CD8-positive, alpha-beta memory T cell (primary cell): Measurements from ENCODE around the gene PHLDB3. TPM values are rescaled to one million over a fixed set of nuclear protein-coding genes. Genes with fewer than 3 reads are reported as not detected.
A peak's percentile ranks its signal among the peaks of the same experiment; 100 is the strongest.
"Not testable (repeated sequence)": the region's sequence is repeated elsewhere in the genome, so short reads cannot be mapped to it uniquely, and the experiment has no call there.

Experiments used
- CTCF ChIA-PET: fragments of 350-600 bp; sonication (Branson Sonifier 250); formaldehyde crosslinking; loops from one replicate; lab custom pipeline; 2021; ENCODE audit warnings: antibody characterized with exemption; lab: Charles Lee
- POLR2A ChIA-PET: fragments of 350-600 bp; sonication (Branson Sonifier 250); formaldehyde crosslinking; loops from one replicate; lab custom pipeline; 2021; ENCODE audit warnings: antibody characterized with exemption; lab: Charles Lee
- DNase-seq, 5 donors: peaks; one replicate each; pipeline versions ENCODE4 v3.0.0 to v3.0.0-alpha.2; 2020 to 2022; ENCODE audit warnings: mixed read lengths in 1 of 5
- H3K27ac ChIP-seq: one replicate; pipeline ENCODE4 v1.7.0; 2013; ENCODE audit warnings: low read depth, mild to moderate bottlenecking, low read length, moderate library complexity
- H3K27me3 ChIP-seq: 2 replicates; pipeline ENCODE4 v1.7.0; 2013; ENCODE audit warnings: low read length, mild to moderate bottlenecking; ENCODE audit not compliant: insufficient read depth, poor library complexity, severe bottlenecking
- H3K36me3 ChIP-seq: 2 replicates; pipeline ENCODE4 v1.7.0; 2013; ENCODE audit warnings: mild to moderate bottlenecking, low read length, moderate library complexity; ENCODE audit not compliant: insufficient read depth
- H3K4me1 ChIP-seq: 2 replicates; pipeline ENCODE4 v1.7.0; 2013; ENCODE audit warnings: mild to moderate bottlenecking, low read length, moderate library complexity; ENCODE audit not compliant: insufficient read depth
- H3K4me3 ChIP-seq: 2 replicates; pipeline ENCODE4 v1.7.0; 2013; ENCODE audit warnings: mild to moderate bottlenecking, low read length
- H3K9me3 ChIP-seq: 2 replicates; pipeline ENCODE4 v1.7.0; 2013; ENCODE audit warnings: mild to moderate bottlenecking, low read length
- H3K27ac Mint-ChIP-seq, 8 donors: one replicate each; pipeline ENCODE4 v1.8.0; 2020 to 2021; ENCODE audit warnings: mixed read lengths in 8 of 8, mild to moderate bottlenecking in 6 of 8, inconsistent platforms in 3 of 8, moderate library complexity in 3 of 8
- H3K27me3 Mint-ChIP-seq, 2 donors: one replicate each; pipeline ENCODE4 v1.8.0; 2020 to 2021; ENCODE audit warnings: mixed read lengths in 2 of 2, mild to moderate bottlenecking in 1 of 2, moderate library complexity in 1 of 2
- H3K36me3 Mint-ChIP-seq, 3 donors: one replicate each; pipeline ENCODE4 v1.8.0; 2020 to 2021; ENCODE audit warnings: mixed read lengths in 3 of 3, inconsistent platforms in 1 of 3, mild to moderate bottlenecking in 1 of 3
- H3K4me1 Mint-ChIP-seq, 3 donors: one replicate each; pipeline ENCODE4 v1.8.0; 2020 to 2021; ENCODE audit warnings: mixed read lengths in 3 of 3, inconsistent platforms in 1 of 3, mild to moderate bottlenecking in 1 of 3
- H3K4me3 Mint-ChIP-seq, 7 donors: one replicate each; pipeline ENCODE4 v1.8.0; 2020 to 2021; ENCODE audit warnings: mixed read lengths in 7 of 7, mild to moderate bottlenecking in 6 of 7, moderate library complexity in 4 of 7, inconsistent platforms in 2 of 7
- H3K9me3 Mint-ChIP-seq, 5 donors: one replicate each; pipeline ENCODE4 v1.8.0; 2020 to 2022; ENCODE audit warnings: mixed read lengths in 5 of 5, mild to moderate bottlenecking in 3 of 5, moderate library complexity in 2 of 5, inconsistent platforms in 1 of 5
- polyA plus RNA-seq: library from polyadenylated mRNA; unstranded; fragments of 300-500 nt; fragmentation: Illumina TruSeq; gene quantifications from one replicate; pipeline ENCODE4 v1.2.3, GENCODE V29; 2021
- total RNA-seq, 2 experiments: library from RNA; stranded (reverse); gene quantifications; one replicate each; pipeline ENCODE4 v1.2.3, GENCODE V29; 2021

Gene PHLDB3
- total RNA-seq, result 10 to 100 TPM; 13.5 to 15.4 TPM
- 8.1 TPM for polyA plus RNA-seq

DNA sequence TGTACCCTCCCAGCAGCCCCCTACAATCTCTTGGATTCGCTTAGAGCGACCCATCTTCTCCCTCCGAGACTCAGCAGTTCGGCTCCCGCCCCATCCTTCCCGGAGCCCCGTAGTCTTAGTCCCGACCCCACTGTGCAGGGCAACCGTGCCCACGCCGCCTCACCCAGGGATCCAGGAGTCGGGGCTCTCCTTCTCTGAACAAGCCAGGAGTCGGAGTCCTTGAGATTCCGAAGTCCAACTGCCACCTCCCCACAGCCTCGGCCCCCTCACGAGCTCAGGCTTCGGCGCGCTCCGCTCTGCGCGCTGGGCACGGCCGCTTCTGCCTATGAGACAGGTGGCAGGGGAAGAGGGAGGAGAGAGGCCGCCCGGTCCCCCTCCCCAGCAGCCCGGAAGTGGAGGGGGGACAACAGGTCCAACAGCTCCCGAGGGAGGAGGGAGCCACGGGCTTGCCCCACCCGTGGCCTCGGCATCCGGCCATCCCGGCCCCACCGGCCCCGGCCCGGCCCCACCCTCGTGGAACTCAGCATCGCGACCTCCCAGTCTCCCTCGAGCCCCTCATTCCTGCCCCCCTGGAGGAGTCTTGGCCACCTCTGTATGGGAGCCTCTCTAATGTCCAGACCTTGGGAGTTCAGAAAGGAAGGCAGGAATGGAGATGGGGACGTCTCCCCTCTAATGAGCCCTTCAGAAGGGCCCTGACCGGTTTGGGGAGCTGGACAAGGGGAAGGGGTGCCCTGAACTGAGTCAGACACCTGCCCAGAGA is at the start of gene PHLDB3:
TSS of gene PHLDB3 (minus strand) at position 321 of the 760 bp plus-strand sequence. CDS start 628 bp downstream, outside the sequence.
- H3K4me1 ChIP-seq, result peaks cover 17% of the 10 kb centered on the region
- H3K9me3 ChIP-seq, result no peaks in the 10 kb centered on the region
- Mint-ChIP-seq H3K4me1 (peaks cover 23 to 40% (median 32%) of the 10 kb centered on the region in 3 donors), H3K27me3 (no peaks in the 10 kb centered on the region), H3K36me3 (peaks cover 0 to 35% (median 10%) of the 10 kb centered on the region in 3 donors), H3K4me3 (peak within 1 kb of the TSS; percentile 89 to 95 (median 93)), H3K27ac (peak within 1 kb of the TSS; percentile 88 to 100 (median 96)), H3K9me3 (no peaks in the 10 kb centered on the region)
- CTCF ChIA-PET, result interaction anchor here (0.7 to 2.7 kb wide), 10 partner anchors 15 to 90 kb away, joined by 3 to 14 read pairs (median 4); partner anchors contain the start of gene ZNF575
- peak within 1 kb of the TSS; percentile 96 for H3K4me3 ChIP-seq
- DNase-seq, result peak in 2 of 5 donors; percentile 30 to 71
- H3K36me3 ChIP-seq, result peaks cover 9% of the 10 kb centered on the region
- POLR2A ChIA-PET, result interaction anchor here (0.5 to 2.4 kb wide), 7 partner anchors 13 to 164 kb away, joined by 3 to 35 read pairs (median 4); partner anchors contain the start of gene ZNF575
- H3K27ac ChIP-seq, result peak within 1 kb of the TSS; percentile 87
- no peaks in the 10 kb centered on the region for H3K27me3 ChIP-seq

DNA sequence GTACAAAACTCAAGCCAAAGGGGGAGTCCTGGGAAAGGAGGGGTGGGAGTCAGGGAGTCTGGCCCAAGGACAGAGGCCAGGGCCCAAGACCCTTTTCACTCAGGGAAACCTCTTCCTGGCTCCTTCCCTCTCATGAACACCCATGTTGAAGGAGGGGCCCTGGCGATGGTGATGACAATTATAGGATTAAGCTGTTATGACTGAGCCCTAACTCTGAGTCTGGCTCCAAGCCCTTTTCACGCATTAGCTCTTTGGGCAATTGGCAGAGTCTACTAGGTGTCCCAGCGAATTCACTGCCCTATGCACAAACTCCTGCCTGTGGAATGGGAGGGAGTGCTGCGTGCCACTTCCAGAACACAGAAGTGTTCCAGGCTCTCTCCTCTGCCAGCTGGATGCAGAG is 49.1 kb upstream of the PHLDB3 start:
- Histone ChIP-seq H3K9me3 (no peaks in the 10 kb centered on the region), H3K27me3 (no peaks in the 10 kb centered on the region), H3K4me1 (peaks cover 9% of the 10 kb centered on the region), H3K36me3 (peaks cover 43% of the 10 kb centered on the region), H3K4me3 (no peak overlapping the region), H3K27ac (no peak overlapping the region)
- H3K27ac Mint-ChIP-seq, result peak overlapping the region in 2 of 8 donors; percentile 29 to 72
- H3K9me3 Mint-ChIP-seq, result no peaks in the 10 kb centered on the region
- ChIA-PET POLR2A (interaction anchor here (0.6 kb wide), 1 partner anchor 109 kb away, joined by 3 read pairs; no protein-coding TSS in a partner anchor), CTCF (interaction anchor here (1.2 to 6.9 kb wide), 5 partner anchors 10 to 42 kb away, joined by 4 to 124 read pairs (median 22); partner anchors contain the start of genes IRGQ, ZNF575 and ZNF576)
- H3K4me1 Mint-ChIP-seq, result peaks cover 14 to 16% (median 14%) of the 10 kb centered on the region in 3 donors
- no peak overlapping the region for H3K4me3 Mint-ChIP-seq
- H3K27me3 Mint-ChIP-seq, result no peaks in the 10 kb centered on the region
- DNase-seq, result no peak
- peaks cover 5 to 69% (median 12%) of the 10 kb centered on the region in 3 donors for H3K36me3 Mint-ChIP-seq

DNA sequence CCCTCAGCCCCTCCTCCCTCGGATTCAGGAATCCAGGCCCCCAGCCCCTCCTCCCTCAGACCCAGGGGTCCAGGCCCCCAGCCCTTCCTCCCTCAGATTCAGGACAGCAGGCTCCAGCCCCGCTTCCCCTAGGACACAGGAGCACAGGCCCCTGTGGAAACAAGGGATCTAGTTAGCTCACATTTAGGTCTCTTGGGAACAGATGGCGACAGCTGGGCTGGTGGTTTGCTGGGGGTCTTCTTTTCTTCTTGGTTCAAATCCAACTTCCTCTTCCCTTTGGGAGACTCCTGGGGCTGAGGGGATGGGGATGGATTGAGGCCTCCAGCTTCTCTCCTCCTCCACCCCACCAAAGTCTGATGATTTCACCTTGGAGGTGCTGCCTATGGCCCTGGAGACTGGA is 48.1 kb upstream of the PHLDB3 start:
- CTCF ChIA-PET, result interaction anchor here (4.8 to 6.9 kb wide), 2 partner anchors 18 to 43 kb away, joined by 36 to 124 read pairs; partner anchors contain the start of genes IRGQ, ZNF575 and ZNF576
- DNase-seq, result no peak
- Mint-ChIP-seq H3K36me3 (peaks cover 5 to 66% (median 11%) of the 10 kb centered on the region in 3 donors), H3K27me3 (no peaks in the 10 kb centered on the region), H3K4me3 (no peak overlapping the region), H3K9me3 (no peaks in the 10 kb centered on the region), H3K4me1 (peaks cover 14 to 16% (median 14%) of the 10 kb centered on the region in 3 donors), H3K27ac (peak overlapping the region in 1 of 8 donors; percentile 76)
- no peak overlapping the region for H3K4me3 ChIP-seq
- H3K27me3 ChIP-seq, result no peaks in the 10 kb centered on the region
- peaks cover 9% of the 10 kb centered on the region for H3K4me1 ChIP-seq
- peaks cover 38% of the 10 kb centered on the region for H3K36me3 ChIP-seq
- no peaks in the 10 kb centered on the region for H3K9me3 ChIP-seq
- H3K27ac ChIP-seq, result no peak overlapping the region
- POLR2A ChIA-PET, result no interaction called here

DNA sequence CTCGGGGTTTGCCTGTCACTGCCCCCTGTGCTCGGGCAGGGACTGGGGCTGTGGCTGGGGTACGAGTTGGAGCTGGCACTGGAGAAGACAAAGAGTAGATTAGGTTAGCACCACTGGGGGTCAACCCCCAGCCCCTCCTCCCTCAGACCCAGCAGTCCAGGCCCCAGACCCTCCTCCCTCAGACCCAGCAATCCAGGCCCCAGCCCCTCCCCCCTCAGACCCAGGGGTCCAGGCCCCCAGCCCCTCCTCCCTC is 47.6 kb upstream of the PHLDB3 start:
- H3K4me1 Mint-ChIP-seq, result peaks cover 14 to 16% (median 14%) of the 10 kb centered on the region in 3 donors
- no peak overlapping the region for H3K4me3 Mint-ChIP-seq
- H3K4me1 ChIP-seq, result peaks cover 9% of the 10 kb centered on the region
- no peak overlapping the region for H3K27ac ChIP-seq
- H3K4me3 ChIP-seq, result no peak overlapping the region
- H3K36me3 Mint-ChIP-seq, result peaks cover 5 to 63% (median 8%) of the 10 kb centered on the region in 3 donors
- no peak overlapping the region for H3K27ac Mint-ChIP-seq
- peaks cover 34% of the 10 kb centered on the region for H3K36me3 ChIP-seq
- no peaks in the 10 kb centered on the region for H3K9me3 ChIP-seq
- ChIA-PET POLR2A (no interaction called here), CTCF (interaction anchor here (4.8 to 6.9 kb wide), 2 partner anchors 18 to 43 kb away, joined by 36 to 124 read pairs; partner anchors contain the start of genes IRGQ, ZNF575 and ZNF576)
- H3K27me3 ChIP-seq, result no peaks in the 10 kb centered on the region
- DNase-seq, result no peak
- H3K9me3 Mint-ChIP-seq, result no peaks in the 10 kb centered on the region
- H3K27me3 Mint-ChIP-seq, result no peaks in the 10 kb centered on the region

DNA sequence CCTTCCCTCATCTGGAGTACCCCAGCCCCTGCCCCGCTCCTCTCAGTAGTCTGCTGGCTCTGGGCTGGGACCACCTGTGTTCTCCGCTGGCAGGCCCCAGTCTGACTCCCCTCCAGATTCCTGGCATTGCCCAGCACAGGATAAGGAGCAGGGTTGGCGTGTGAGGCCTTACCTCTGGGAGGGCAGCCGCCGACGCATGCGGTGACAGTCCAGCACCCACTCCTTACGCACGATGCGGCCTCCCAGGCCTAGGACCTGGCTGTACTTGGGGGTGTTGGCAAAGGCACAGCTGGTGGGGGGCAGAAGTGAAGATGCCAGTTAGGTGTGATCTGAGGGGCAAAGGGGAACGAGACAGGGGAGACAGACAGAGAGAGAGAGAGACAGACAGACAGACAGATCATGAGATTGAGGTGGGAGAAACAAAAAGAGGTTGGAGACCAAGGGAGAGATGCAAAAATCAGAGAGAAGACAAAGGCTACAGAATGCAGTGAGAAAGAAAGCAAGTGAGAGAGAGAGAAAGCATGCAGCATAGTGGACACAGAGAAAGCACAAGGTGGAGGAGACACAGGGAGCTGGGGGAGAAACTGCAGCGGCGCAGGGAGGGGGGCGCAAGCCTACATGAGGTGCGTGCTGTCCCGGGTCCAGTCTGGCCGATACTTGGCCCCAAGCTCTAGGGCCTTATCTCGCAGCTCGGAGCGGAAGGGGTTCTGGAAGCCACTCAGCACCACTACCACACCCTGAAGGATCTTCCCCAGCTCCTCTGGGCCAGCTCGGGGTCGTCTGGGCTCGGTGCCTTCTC is 47.1 kb upstream of the PHLDB3 start:
- Mint-ChIP-seq H3K36me3 (peaks cover 5 to 63% (median 8%) of the 10 kb centered on the region in 3 donors), H3K27ac (peak overlapping the region in 3 of 8 donors; percentile 53 to 95 (median 63)), H3K4me3 (no peak overlapping the region), H3K9me3 (no peaks in the 10 kb centered on the region), H3K4me1 (peaks cover 14 to 16% (median 14%) of the 10 kb centered on the region in 3 donors), H3K27me3 (no peaks in the 10 kb centered on the region)
- H3K4me1 ChIP-seq, result peaks cover 9% of the 10 kb centered on the region
- H3K27ac ChIP-seq, result no peak overlapping the region
- no peaks in the 10 kb centered on the region for H3K9me3 ChIP-seq
- no peaks in the 10 kb centered on the region for H3K27me3 ChIP-seq
- CTCF ChIA-PET, result interaction anchor here (6.9 kb wide), 1 partner anchor 44 kb away, joined by 124 read pairs; the partner anchor contains the start of genes IRGQ and ZNF576
- no peak overlapping the region for H3K4me3 ChIP-seq
- DNase-seq, result no peak
- POLR2A ChIA-PET, result no interaction called here
- peaks cover 34% of the 10 kb centered on the region for H3K36me3 ChIP-seq

DNA sequence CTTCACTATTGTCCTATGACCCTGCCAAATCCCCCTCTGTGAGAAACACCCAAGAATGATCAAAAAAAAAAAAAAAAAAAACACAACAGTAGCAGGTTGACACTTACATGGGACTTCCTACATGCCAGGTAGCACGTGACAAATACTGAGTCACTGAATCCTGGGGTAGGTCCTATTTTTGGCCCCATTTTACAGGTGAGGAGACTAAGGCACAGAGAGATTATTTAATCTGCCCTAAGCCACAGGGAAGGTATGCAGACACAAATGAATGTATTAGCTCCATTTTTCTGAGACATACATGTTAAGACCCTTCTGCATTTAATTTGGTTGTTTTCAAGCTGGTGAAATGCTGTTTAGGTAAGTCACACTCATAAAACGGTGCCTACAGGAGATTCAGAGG is 44.2 kb upstream of the PHLDB3 start:
- H3K27me3 ChIP-seq, result no peaks in the 10 kb centered on the region
- Mint-ChIP-seq H3K27me3 (no peaks in the 10 kb centered on the region), H3K27ac (no peak overlapping the region)

DNA sequence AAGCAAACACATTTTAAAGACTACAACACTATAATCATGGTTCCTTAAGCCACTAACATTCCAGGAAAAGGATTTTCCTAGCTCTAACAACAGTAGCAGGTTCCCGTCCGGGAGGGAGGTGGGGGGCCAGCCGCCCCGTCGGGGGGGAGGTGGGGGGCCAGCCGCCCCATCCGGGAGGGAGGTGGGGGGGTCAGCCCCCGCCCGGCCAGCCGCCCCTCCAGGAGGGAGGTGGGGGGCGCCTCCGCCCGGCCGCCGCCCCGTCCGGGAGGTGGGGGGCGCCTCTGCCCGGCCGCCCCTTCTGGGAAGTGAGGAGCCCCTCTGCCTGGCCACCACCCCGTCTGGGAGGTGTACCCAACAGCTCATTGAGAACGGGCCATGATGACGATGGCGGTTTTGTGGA is 43.4 kb upstream of the PHLDB3 start:
- CTCF ChIA-PET, result not testable (repeated sequence)

More for the DNA sequence above, 44.2 kb upstream of the PHLDB3 start:
- H3K4me1 Mint-ChIP-seq, result no peaks in the 10 kb centered on the region
- peaks cover 0 to 68% (median 7%) of the 10 kb centered on the region in 3 donors for H3K36me3 Mint-ChIP-seq
- Histone ChIP-seq H3K27ac (no peak overlapping the region), H3K9me3 (no peaks in the 10 kb centered on the region), H3K36me3 (peaks cover 39% of the 10 kb centered on the region), H3K4me3 (no peak overlapping the region), H3K4me1 (no peaks in the 10 kb centered on the region)
- ChIA-PET CTCF (no interaction called here), POLR2A (no interaction called here)
- no peak for DNase-seq
- no peaks in the 10 kb centered on the region for H3K9me3 Mint-ChIP-seq
- H3K4me3 Mint-ChIP-seq, result no peak overlapping the region

More for the DNA sequence above, 43.4 kb upstream of the PHLDB3 start:
- H3K27me3 ChIP-seq, H3K27me3 Mint-ChIP-seq, H3K9me3 ChIP-seq, H3K4me3 Mint-ChIP-seq, H3K27ac ChIP-seq, H3K4me1 Mint-ChIP-seq, DNase-seq, H3K4me3 ChIP-seq, H3K9me3 Mint-ChIP-seq, H3K4me1 ChIP-seq, POLR2A ChIA-PET: not testable (repeated sequence)
- H3K36me3 ChIP-seq, result peaks cover 40% of the 10 kb centered on the region
- H3K27ac Mint-ChIP-seq, result peak overlapping the region in 1 of 8 donors; percentile 36
- peaks cover 0 to 68% (median 10%) of the 10 kb centered on the region in 3 donors for H3K36me3 Mint-ChIP-seq
